Lower leg skin (tissue), 4 donors: ENCODE data around the gene COMMD7. TPM values are rescaled to one million over a fixed set of nuclear protein-coding genes. Genes with fewer than 3 reads are reported as not detected.

Source experiments
- DNase-seq, 2 donors: peaks; one replicate each; pipeline ENCODE4 v3.0.0-alpha.2; 2019; ENCODE audit warnings: low spot score in 2 of 2
- H3K4me3 ChIP-seq: fragments of 200-600 bp; sonication (generic); 2 replicates; pipeline ENCODE4 v1.5.1; 2017; ENCODE audit warnings: mild to moderate bottlenecking, low read depth; ENCODE audit not compliant: poor library complexity, severe bottlenecking
- CTCF ChIP-seq, 3 donors: fragments of 450-650 bp; IDR thresholded peaks; one replicate each; pipeline ENCODE4 v1.5.1; 2016; ENCODE audit warnings: antibody characterized with exemption in 3 of 3, mild to moderate bottlenecking in 3 of 3, moderate library complexity in 2 of 3
- POLR2A ChIP-seq, 2 donors: fragments of 450-650 bp; IDR thresholded peaks; one replicate each; pipeline ENCODE4 v1.6.1; 2016 to 2017; ENCODE audit warnings: antibody characterized with exemption in 2 of 2, mild to moderate bottlenecking in 1 of 2, moderate library complexity in 1 of 2
- WGBS, 2 donors: methylation state at CpG; one replicate each; pipeline ENCODE4 v1.1.5; 2018; 5-methylcytosine and 5-hydroxymethylcytosine counted together
- intact Hi-C: fragments of 100-400 bp; cut with DNase I; formaldehyde crosslinking; loops from one replicate; pipeline ENCODE4 v1.15.0; 2023; ENCODE audit warnings: low total_unique reads
- total RNA-seq, 4 donors: library from RNA; depleted of rRNA; stranded (reverse); fragments of >200 nt; gene quantifications; one replicate each; pipeline ENCODE4 v1.1.0, GENCODE V29; 2016

The COMMD7 gene
- total RNA-seq, 4 donors from 2014 or later = 16.9 to 21.0 (median 18.7) TPM

GRCh38 chr20:32777177-32777956 lies 34.1 kb upstream of the COMMD7 start:
- DNase-seq = no peak
- intact Hi-C loops = loop anchor here (5.0 kb wide), 1 partner anchor 100 kb away; no protein-coding TSS in a partner anchor
- no peak overlapping the region for H3K4me3 ChIP-seq
- 83 to 85% methylated on average over 8 of the region's 8 CpGs for WGBS, 2 donors
- TF ChIP-seq CTCF (IDR thresholded peaks at IDR 0.05) (no peak), POLR2A (IDR thresholded peaks at IDR 0.05) (no peak)

- 59 to 65% methylated on average over 8 to 9 of the region's 10 CpGs for WGBS, 2 donors
- intact Hi-C loops = loop anchor here (5.0 kb wide), 1 partner anchor 98 kb away; no protein-coding TSS in a partner anchor
- no peak overlapping the region for H3K4me3 ChIP-seq
- TF ChIP-seq POLR2A (IDR thresholded peaks at IDR 0.05) = no peak
- no peak for TF ChIP-seq CTCF (IDR thresholded peaks at IDR 0.05)
- DNase-seq = peak in 1 of 2 donors; percentile 49
These were observed 32.2 kb upstream of the COMMD7 start for GRCh38 chr20:32775336-32775991.

GRCh38 chr20:32773855-32774254 lies 30.6 kb upstream of the COMMD7 start:
- H3K4me3 ChIP-seq = no peak overlapping the region
- TF ChIP-seq CTCF (IDR thresholded peaks at IDR 0.05) (no peak), POLR2A (IDR thresholded peaks at IDR 0.05) (no peak)
- intact Hi-C loops = no loop called here
- DNase-seq = no peak
- 92 to 97% methylated on average over 8 of the region's 8 CpGs for WGBS, 2 donors

GRCh38 chr20:32773223-32773622 lies 30.0 kb upstream of the COMMD7 start:
- intact Hi-C loops = no loop called here
- no peak for TF ChIP-seq POLR2A (IDR thresholded peaks at IDR 0.05)
- no peak for TF ChIP-seq CTCF (IDR thresholded peaks at IDR 0.05)
- WGBS, 2 donors = 88% methylated on average over 2 of the region's 2 CpGs
- no peak for DNase-seq
- no peak overlapping the region for H3K4me3 ChIP-seq

GRCh38 chr20:32772046-32772445 lies 28.8 kb upstream of the COMMD7 start:
- 85 to 92% methylated on average over 3 of the region's 3 CpGs for WGBS, 2 donors
- intact Hi-C loops = no loop called here
- no peak for DNase-seq
- no peak overlapping the region for H3K4me3 ChIP-seq
- TF ChIP-seq CTCF (IDR thresholded peaks at IDR 0.05) = no peak
- no peak for TF ChIP-seq POLR2A (IDR thresholded peaks at IDR 0.05)
